GM12878 (cell line): ENCODE measurements around the gene FZD2. TPM values are rescaled to one million over a fixed set of nuclear protein-coding genes. Genes with fewer than 3 reads are reported as not detected.

Experiments
- DPF2 ChIP-seq: fragments of 450-650 bp; IDR thresholded peaks from 2 replicates; pipeline ENCODE4 v1.6.1; 2017; ENCODE audit warnings: mild to moderate bottlenecking
- FOXK2 ChIP-seq: fragments of 450-650 bp; IDR thresholded peaks from 2 replicates; pipeline ENCODE4 v1.6.1; 2017; ENCODE audit warnings: mild to moderate bottlenecking, moderate library complexity
- IKZF2 ChIP-seq, 2 experiments: fragments of 450-650 bp; IDR thresholded peaks; 2 replicates each; pipeline ENCODE4 v1.6.1; 2017; ENCODE audit warnings: mild to moderate bottlenecking in 2 of 2, moderate library complexity in 2 of 2
- MXI1 ChIP-seq: fragments of 150-350 bp; IDR thresholded peaks from 2 replicates; pipeline ENCODE4 v1.6.1; 2011; ENCODE audit warnings: low read depth, mild to moderate bottlenecking, inconsistent platforms, low read length, improper control_type of control experiment
- MYB ChIP-seq: fragments of 150-350 bp; IDR thresholded peaks from 2 replicates; pipeline ENCODE4 v1.6.1; 2014; ENCODE audit warnings: mild to moderate bottlenecking, low read depth, low read length, borderline replicate concordance
- NBN ChIP-seq: fragments of 450-650 bp; IDR thresholded peaks from 2 replicates; pipeline ENCODE4 v1.6.1; 2016
- NKRF ChIP-seq: fragments of 450-650 bp; conservative IDR thresholded peaks from 2 replicates; pipeline ENCODE4 v1.6.1; 2017; ENCODE audit warnings: mild to moderate bottlenecking, moderate library complexity
- PML ChIP-seq: IDR thresholded peaks from 2 replicates; pipeline ENCODE4 v1.6.1; 2012; ENCODE audit warnings: low read length, inconsistent platforms
- POLR2A ChIP-seq: IDR thresholded peaks from 2 replicates; pipeline ENCODE4 v1.6.1; 2011; ENCODE audit warnings: low read depth, mild to moderate bottlenecking, low read length
- TBL1XR1 ChIP-seq: IDR thresholded peaks from 2 replicates; pipeline ENCODE4 v1.6.1; 2012; ENCODE audit warnings: low read depth, low read length, improper control_type of control experiment
- ZBTB40 ChIP-seq: fragments of 450-650 bp; IDR thresholded peaks from 2 replicates; pipeline ENCODE4 v1.6.1; 2016; ENCODE audit warnings: mild to moderate bottlenecking, moderate library complexity, borderline replicate concordance
- polyA plus RNA-seq, 11 experiments: library from polyadenylated mRNA; depleted of rRNA in 4 of 11; unstranded in 6 of 11; stranded (reverse) in 5 of 11; fragments of >200 nt; fragmentation: Nextera tagmentation in 4 of 11; fragmentation: Illumina TruSeq in 1 of 11; extraction: Ambion mirVana in 4 of 11; extraction: Trizol in 1 of 11; gene quantifications; 1 replicate in 1 of 11; 2 replicates in 10 of 11; pipeline versions ENCODE4 v1.2.1 to v1.2.3, GENCODE V29; 2011 to 2016; ENCODE audit warnings: inconsistent platforms in 2 of 11, missing spikeins in 2 of 11, low read depth in 1 of 11
- total RNA-seq, 4 experiments: library from RNA; depleted of rRNA in 3 of 4; stranded (reverse); fragments of >200 nt in 3 of 4; fragmentation: Illumina TruSeq in 1 of 4; extraction: Trizol in 1 of 4; gene quantifications; 2 replicates each; pipeline versions ENCODE4 v1.2.1 to v1.2.3, GENCODE V29; 2013 to 2021
- TF ChIP-seq, protein P1 (sequence below): fragments of 450-650 bp; IDR thresholded peaks from 2 replicates; pipeline ENCODE4 v1.6.1; 2016; ENCODE audit warnings: mild to moderate bottlenecking

Gene FZD2
- total and polyA plus RNA-seq, 10 of the 15 experiments (the other 5 are each of a cell fraction or from before 2014, with no cell fraction given), result 0.09 to 4.2 (median 0.63) TPM; not detected in 1

- TF ChIP-seq ZBTB40 (no peak), MYB (no peak), NKRF (no peak), POLR2A (no peak), NBN (no peak), MXI1 (no peak), TBL1XR1 (no peak), PML (no peak), DPF2 (no peak), FOXK2 (no peak), IKZF2 (IDR thresholded peaks at IDR 0.05) (no peak)
- TF ChIP-seq, protein P1, sequence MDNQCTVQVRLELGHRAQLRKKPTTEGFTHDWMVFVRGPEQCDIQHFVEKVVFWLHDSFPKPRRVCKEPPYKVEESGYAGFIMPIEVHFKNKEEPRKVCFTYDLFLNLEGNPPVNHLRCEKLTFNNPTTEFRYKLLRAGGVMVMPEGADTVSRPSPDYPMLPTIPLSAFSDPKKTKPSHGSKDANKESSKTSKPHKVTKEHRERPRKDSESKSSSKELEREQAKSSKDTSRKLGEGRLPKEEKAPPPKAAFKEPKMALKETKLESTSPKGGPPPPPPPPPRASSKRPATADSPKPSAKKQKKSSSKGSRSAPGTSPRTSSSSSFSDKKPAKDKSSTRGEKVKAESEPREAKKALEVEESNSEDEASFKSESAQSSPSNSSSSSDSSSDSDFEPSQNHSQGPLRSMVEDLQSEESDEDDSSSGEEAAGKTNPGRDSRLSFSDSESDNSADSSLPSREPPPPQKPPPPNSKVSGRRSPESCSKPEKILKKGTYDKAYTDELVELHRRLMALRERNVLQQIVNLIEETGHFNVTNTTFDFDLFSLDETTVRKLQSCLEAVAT, result no peak
Measured at GRCh38 chr17:44543213-44543904, 13.9 kb upstream of the FZD2 start (continued).
